Colonic mucosa (tissue), 4 donors: ENCODE results near the gene NDOR1. TPM values are rescaled to one million over a fixed set of nuclear protein-coding genes. Genes with fewer than 3 reads are reported as not detected.

ENCODE experiments used
- DNase-seq: peaks from one replicate; pipeline ENCODE4 v3.0.0-alpha.2; 2020
- H3K27ac ChIP-seq: fragments of 200-600 bp; one replicate; pipeline ENCODE4 v1.8.0; 2021
- H3K27me3 ChIP-seq: fragments of 200-600 bp; one replicate; pipeline ENCODE4 v1.8.0; 2021
- H3K36me3 ChIP-seq: fragments of 200-600 bp; one replicate; pipeline ENCODE4 v1.8.0; 2021
- H3K4me1 ChIP-seq: fragments of 200-600 bp; one replicate; pipeline ENCODE4 v1.8.0; 2021; ENCODE audit warnings: mild to moderate bottlenecking
- H3K4me3 ChIP-seq: fragments of 200-600 bp; one replicate; pipeline ENCODE4 v1.8.0; 2021
- H3K9ac ChIP-seq, 2 donors: one replicate each; pipeline ENCODE4 v1.7.0; 2013; ENCODE audit warnings: control low read depth in 2 of 2, low read depth in 2 of 2, low read length in 2 of 2
- H3K9me3 ChIP-seq: fragments of 200-600 bp; one replicate; pipeline ENCODE4 v1.8.0; 2021
- CTCF ChIP-seq: fragments of 200-600 bp; IDR thresholded peaks from one replicate; pipeline ENCODE4 v1.8.0; 2022; ENCODE audit warnings: antibody characterized with exemption, mild to moderate bottlenecking
- intact Hi-C: fragments of 100-400 bp; cut with DNase I; formaldehyde crosslinking; loops from one replicate; pipeline ENCODE4 v1.14.1; 2022
- total RNA-seq, 2 donors: library from RNA; stranded (reverse); fragmentation: NEBNext Ultra II Directional in 1 of 2; extraction: Animal tissue kit (Norgen Biotek cat#: 25700) in 1 of 2; gene quantifications; one replicate each; pipeline ENCODE4 v1.2.1, GENCODE V29; 2021
- donor health status: healthy.
- donor health status: DM: no; HTN: no; CAD: no.
- donor health status: DM: no; HTN: no; CAD: no.

Gene NDOR1
- total RNA-seq, 2 donors from 2014 or later, result 11.7 to 36.9 TPM

- Histone ChIP-seq H3K9ac (no peak overlapping the region), H3K4me3 (no peak overlapping the region), H3K36me3 (no peaks in the 10 kb centered on the region), H3K27me3 (peaks cover 81% of the 10 kb centered on the region), H3K9me3 (no peaks in the 10 kb centered on the region), H3K4me1 (peaks cover 34% of the 10 kb centered on the region), H3K27ac (no peak overlapping the region)
- no peak for TF ChIP-seq CTCF
- intact Hi-C loops, result no loop called here
- DNase-seq, result no peak
Measured at GRCh38 chr9:137166380-137167229, 38.9 kb upstream of the NDOR1 start.

GRCh38 chr9:137167277-137167746 lies 38.2 kb upstream of the NDOR1 start:
- intact Hi-C loops, result no loop called here
- no peaks in the 10 kb centered on the region for H3K36me3 ChIP-seq
- H3K27ac ChIP-seq, result no peak overlapping the region
- H3K27me3 ChIP-seq, result peaks cover 74% of the 10 kb centered on the region
- no peak overlapping the region for H3K9ac ChIP-seq
- no peak for TF ChIP-seq CTCF
- no peak for DNase-seq
- no peaks in the 10 kb centered on the region for H3K9me3 ChIP-seq
- peaks cover 30% of the 10 kb centered on the region for H3K4me1 ChIP-seq
- H3K4me3 ChIP-seq, result peak overlapping the region; percentile 40

GRCh38 chr9:137167747-137168572 lies 37.5 kb upstream of the NDOR1 start:
- Histone ChIP-seq H3K9ac (no peak overlapping the region), H3K4me3 (peak overlapping the region; percentile 40), H3K9me3 (no peaks in the 10 kb centered on the region), H3K27ac (no peak overlapping the region), H3K4me1 (peaks cover 25% of the 10 kb centered on the region), H3K36me3 (no peaks in the 10 kb centered on the region), H3K27me3 (peaks cover 68% of the 10 kb centered on the region)
- no peak for TF ChIP-seq CTCF
- peak; percentile 84 for DNase-seq
- intact Hi-C loops, result no loop called here

- intact Hi-C loops, result no loop called here
- Histone ChIP-seq H3K9me3 (no peaks in the 10 kb centered on the region), H3K27ac (no peak overlapping the region), H3K9ac (peak overlapping the region in 1 of 2 donors; percentile 33), H3K4me3 (peak overlapping the region; percentile 40), H3K27me3 (peaks cover 64% of the 10 kb centered on the region), H3K4me1 (peaks cover 19% of the 10 kb centered on the region), H3K36me3 (no peaks in the 10 kb centered on the region)
- no peak for TF ChIP-seq CTCF
- no peak for DNase-seq
Measured at GRCh38 chr9:137168573-137168903, 37.0 kb upstream of the NDOR1 start.

GRCh38 chr9:137168904-137169856 lies 36.3 kb upstream of the NDOR1 start:
- peak; percentile 64 for DNase-seq
- no peaks in the 10 kb centered on the region for H3K9me3 ChIP-seq
- peaks cover 57% of the 10 kb centered on the region for H3K27me3 ChIP-seq
- peak overlapping the region; percentile 40 for H3K4me3 ChIP-seq
- peaks cover 18% of the 10 kb centered on the region for H3K4me1 ChIP-seq
- H3K27ac ChIP-seq, result no peak overlapping the region
- H3K36me3 ChIP-seq, result no peaks in the 10 kb centered on the region
- H3K9ac ChIP-seq, result peak overlapping the region; percentile 34 to 35
- TF ChIP-seq CTCF, result no peak
- intact Hi-C loops, result no loop called here
